ENCODE measurements around the gene CALHM1. TPM values are rescaled to one million over a fixed set of nuclear protein-coding genes. Genes with fewer than 3 reads are reported as not detected.

Gene CALHM1
- total and polyA plus RNA-seq, 2 of the 8 experiments (the other 6 are each of a cell fraction or from before 2014, with no cell fraction given) = 0.29 to 0.34 TPM

DNA sequence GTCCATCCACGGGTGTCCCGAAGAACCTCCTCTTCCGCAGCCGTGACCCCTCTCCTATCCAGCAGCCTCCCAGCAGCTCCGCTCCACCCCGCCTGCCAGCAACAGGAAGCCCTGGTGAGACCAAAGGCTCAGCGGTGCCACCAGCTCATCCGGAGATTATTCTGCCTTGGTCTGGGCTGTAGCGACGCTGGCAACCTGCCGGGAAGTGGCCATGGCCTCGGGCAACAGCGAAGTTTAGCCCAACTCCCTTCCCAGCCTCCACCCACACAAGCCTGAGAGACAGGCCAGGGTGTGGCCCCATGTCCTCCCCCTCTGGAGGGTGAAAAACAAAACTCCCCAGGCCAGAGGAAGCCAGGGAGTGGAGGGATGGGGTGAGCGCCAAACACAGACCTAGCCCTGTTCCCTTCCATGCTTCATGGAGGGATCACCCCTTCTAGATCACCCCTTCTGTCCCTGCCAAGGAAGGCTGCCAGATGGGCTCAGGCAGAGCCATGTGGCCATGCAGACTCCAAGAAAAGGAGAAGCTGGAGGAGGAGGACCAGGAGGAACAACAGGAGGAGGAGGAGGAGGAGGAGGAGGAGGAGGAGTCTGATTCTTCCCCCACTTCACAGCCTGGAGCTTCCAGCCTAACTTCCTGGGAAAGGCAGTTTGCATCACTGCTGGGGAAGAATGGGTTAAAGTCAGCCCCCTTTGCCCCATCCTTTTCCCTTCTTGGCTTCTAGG is 7.4 kb downstream of the CALHM1 start:
- no peak overlapping the region for H2BK20ac ChIP-seq (ENCODE audit: low read length)
- TF ChIP-seq CBX8 (IDR thresholded peaks at IDR 0.05; ENCODE audit: borderline replicate concordance, low read depth, low read length) (no peak), CTCF (IDR thresholded peaks at IDR 0.05; ENCODE audit: control extremely low read depth in 1 of 3, insufficient read depth in 1 of 3, low read depth in 1 of 3, low read length in 3 of 3) (no peak), CHD2 (IDR thresholded peaks at IDR 0.05; ENCODE audit: low read length) (no peak), FOSL1 (IDR thresholded peaks at IDR 0.05; ENCODE audit: insufficient read depth, low read depth, low read length) (no peak), YY1 (IDR thresholded peaks at IDR 0.05; ENCODE audit: low read depth, low read length) (no peak)
- TF ChIP-seq, protein P1, sequence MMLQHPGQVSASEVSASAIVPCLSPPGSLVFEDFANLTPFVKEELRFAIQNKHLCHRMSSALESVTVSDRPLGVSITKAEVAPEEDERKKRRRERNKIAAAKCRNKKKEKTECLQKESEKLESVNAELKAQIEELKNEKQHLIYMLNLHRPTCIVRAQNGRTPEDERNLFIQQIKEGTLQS (IDR thresholded peaks at IDR 0.05; ENCODE audit: insufficient read depth, low read depth, low read length) = no peak
- H3K27ac ChIP-seq (ENCODE audit: low read depth, low read length) = no peak overlapping the region
- FAIRE-seq = no peak
- ChIA-PET CTCF (ENCODE audit: partially characterized antibody) (interaction anchor here (0.6 to 5.8 kb wide), 9 partner anchors 12 to 114 kb away, joined by 3 to 47 read pairs (median 6); partner anchors contain the start of gene CALHM3), POLR2A (ENCODE audit: partially characterized antibody) (interaction anchor here (1.0 to 3.2 kb wide), 4 partner anchors 9 to 37 kb away, joined by 4 to 12 read pairs (median 6); no protein-coding TSS in a partner anchor)
- 92% methylated on average over 14 of the region's 14 CpGs; no CpG with 5 or more reads in 1 of the 2 experiments for WGBS, 2 experiments (ENCODE audit: extremely low coverage in 1 of 2, insufficient coverage in 1 of 2, insufficient read length in 1 of 2, insufficient replicate concordance in 2 of 2, low coverage in 1 of 2, low lambda C conversion rate in 2 of 2, missing lambda C conversion rate in 1 of 2)
- peak overlapping the region in 3 of 4 experiments; percentile 40 to 61 (median 49); a peak in 4 of 8 replicates for H3K4me3 ChIP-seq (ENCODE audit: extremely low read depth in 1 of 4, insufficient read depth in 2 of 4, low read depth in 3 of 4, low read length in 4 of 4)
- peaks cover 3 to 5% of the 10 kb centered on the region in 2 experiments for H4K20me1 ChIP-seq (replicated peaks in 1 of 2; ENCODE audit: control insufficient read depth in 1 of 2, insufficient read depth in 2 of 2, low read length in 2 of 2)
- H3K4me2 ChIP-seq (ENCODE audit: insufficient read depth in 1 of 2, low read depth in 2 of 2, low read length in 2 of 2) = peak overlapping the region; percentile 35 to 87
- no peak overlapping the region for H3K23ac ChIP-seq (ENCODE audit: insufficient read length)
- H2AFZ ChIP-seq (ENCODE audit: low read length) = no peak overlapping the region
- no peak overlapping the region for H3K9ac ChIP-seq (replicated peaks in 1 of 4; ENCODE audit: extremely low read depth in 1 of 4, low read depth in 3 of 4, low read length in 3 of 4)
- H3K23me2 ChIP-seq (ENCODE audit: low read depth, low read length) = peaks cover 3% of the 10 kb centered on the region; the same call in 1 of the 2 replicates
- no peak overlapping the region for H2BK5ac ChIP-seq (ENCODE audit: low read depth, low read length)
- no peaks in the 10 kb centered on the region for H3K79me1 ChIP-seq (ENCODE audit: low read depth, low read length)
- H4K8ac ChIP-seq (ENCODE audit: extremely low read depth, insufficient read depth, low read length) = no peak overlapping the region
- no peak overlapping the region for H4K91ac ChIP-seq (replicated peaks; ENCODE audit: insufficient read length, low read length)
- no peak overlapping the region for H2BK120ac ChIP-seq (replicated peaks; ENCODE audit: low read depth, low read length)
- H2AK5ac ChIP-seq (ENCODE audit: low read depth, low read length) = no peak overlapping the region
- peaks cover 3 to 13% (median 9%) of the 10 kb centered on the region in 4 experiments; a peak in 4 of 8 replicates for H3K36me3 ChIP-seq (ENCODE audit: control insufficient read depth in 2 of 4, insufficient read depth in 4 of 4, low read length in 3 of 4)
- no peak overlapping the region for H3K4ac ChIP-seq (replicated peaks; ENCODE audit: insufficient read length, low read depth, low read length)
- H2BK15ac ChIP-seq (ENCODE audit: low read length) = peak overlapping the region; percentile 72; the same call in 1 of the 2 replicates
- peaks cover 0 to 15% (median 4%) of the 10 kb centered on the region in 4 experiments; a peak in 5 of 7 replicates for H3K4me1 ChIP-seq (replicated peaks in 1 of 4; ENCODE audit: control insufficient read depth in 3 of 4, insufficient read depth in 4 of 4, low read length in 3 of 4)
- H3K27me3 ChIP-seq (replicated peaks in 1 of 4; ENCODE audit: control insufficient read depth in 3 of 4, extremely low read depth in 1 of 4, insufficient read depth in 3 of 4, low read length in 3 of 4) = no peaks in the 10 kb centered on the region; a peak in 2 of 7 replicates
- no peaks in the 10 kb centered on the region for H3K79me2 ChIP-seq (ENCODE audit: control insufficient read depth in 1 of 2, insufficient read depth in 2 of 2, low read length in 2 of 2)
- H4K5ac ChIP-seq (ENCODE audit: insufficient read length, low read depth, low read length) = no peak overlapping the region
- no peaks in the 10 kb centered on the region for H3K9me3 ChIP-seq (ENCODE audit: insufficient read depth in 2 of 2, low read depth in 1 of 2, low read length in 1 of 2)
- no peak overlapping the region for H3K14ac ChIP-seq (ENCODE audit: insufficient read length)
- H3K56ac ChIP-seq (replicated peaks; ENCODE audit: insufficient read length, low read depth, low read length) = no peak overlapping the region
- H2BK12ac ChIP-seq (ENCODE audit: low read depth, low read length) = no peak overlapping the region
- no peak for DNase-seq (ENCODE audit: low read depth in 1 of 2, low spot score in 2 of 2)
- H3K18ac ChIP-seq (ENCODE audit: extremely low read depth, low read length) = no peak overlapping the region

Data from H1 (cell line).